ENCODE data around the gene SIGLEC15.
"Not testable (repeated sequence)": the region's sequence is repeated elsewhere in the genome, so short reads cannot be mapped to it uniquely, and the experiment has no call there.

Gene SIGLEC15

GRCh38 chr18:45825258-45826044 lies at the start of gene SIGLEC15:
TSS of gene SIGLEC15 (plus strand) at chr18:45825675. CDS start at chr18:45825729, 54 bp downstream.
- DNase-seq = no peak

DNA sequence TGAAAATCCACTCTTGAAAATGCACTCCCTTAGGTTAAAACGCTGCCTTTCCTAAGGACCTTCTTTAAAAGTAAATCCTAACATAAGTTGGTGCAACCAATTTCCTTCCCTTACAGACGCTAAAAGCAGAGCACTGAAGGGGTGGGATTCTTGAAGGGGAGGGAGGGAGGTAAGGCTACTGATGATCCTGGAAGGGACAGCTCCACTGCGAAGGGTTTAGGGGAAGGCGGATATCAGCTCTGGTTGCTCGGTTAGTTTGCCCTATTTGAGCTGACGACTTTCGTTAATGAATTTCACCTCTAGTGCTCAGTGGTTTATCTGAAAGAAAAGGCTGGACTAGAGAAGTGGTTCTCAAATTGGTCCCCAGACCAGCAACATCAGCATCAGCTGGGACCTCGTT lies 49.7 kb upstream of the SIGLEC15 start:
- DNase-seq = no peak

GRCh38 chr18:45777393-45777792 lies 48.1 kb upstream of the SIGLEC15 start:
- DNase-seq = peak; percentile 95

DNA sequence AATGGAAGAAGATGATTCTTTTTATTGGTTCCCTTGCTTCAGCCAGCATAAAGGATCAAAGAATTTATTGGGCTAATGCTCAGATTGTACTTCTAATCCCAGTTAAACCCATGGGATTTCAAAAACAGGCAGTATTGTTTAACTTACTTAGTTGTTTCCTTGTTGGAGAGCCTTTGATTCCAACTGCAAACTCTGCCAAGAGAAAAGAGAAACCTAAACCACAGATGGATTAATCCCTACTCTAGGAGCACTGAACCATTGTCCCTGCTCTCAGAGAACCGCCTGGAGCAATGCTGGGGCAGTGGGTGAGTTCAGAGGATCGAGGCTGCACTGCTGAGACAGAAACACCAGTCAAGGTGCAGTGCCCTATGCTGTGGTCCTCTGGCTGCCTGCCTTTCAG lies 44.9 kb upstream of the SIGLEC15 start:
- DNase-seq = peak; percentile 54

GRCh38 chr18:45782662-45783061 lies 42.8 kb upstream of the SIGLEC15 start:
- no peak for DNase-seq

- DNase-seq = peak; percentile 87
Observed at GRCh38 chr18:45783097-45784075, 42.1 kb upstream of the SIGLEC15 start.

DNA sequence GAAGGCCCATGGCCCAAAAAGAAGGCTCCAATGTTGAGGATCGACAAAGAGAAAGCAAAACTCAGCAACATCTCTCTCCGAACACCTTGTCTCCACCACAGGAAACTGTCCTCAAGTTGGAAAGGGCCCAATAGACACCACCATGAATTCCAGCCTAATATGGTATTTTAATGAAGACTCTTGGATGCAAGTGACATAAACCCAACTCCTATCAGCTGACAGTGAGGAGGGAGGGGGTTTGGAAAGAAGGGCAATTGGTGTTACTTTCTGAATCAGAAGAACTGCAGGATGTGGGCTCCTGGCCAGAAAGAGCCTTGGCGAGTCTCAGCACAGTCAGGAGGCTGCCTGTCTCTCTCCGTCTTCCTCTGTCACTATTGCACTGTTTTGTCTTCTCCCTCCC lies 40.3 kb upstream of the SIGLEC15 start:
- DNase-seq = peak; percentile 74

- no peak for DNase-seq
Observed at GRCh38 chr18:45786941-45787340, 38.5 kb upstream of the SIGLEC15 start.

DNA sequence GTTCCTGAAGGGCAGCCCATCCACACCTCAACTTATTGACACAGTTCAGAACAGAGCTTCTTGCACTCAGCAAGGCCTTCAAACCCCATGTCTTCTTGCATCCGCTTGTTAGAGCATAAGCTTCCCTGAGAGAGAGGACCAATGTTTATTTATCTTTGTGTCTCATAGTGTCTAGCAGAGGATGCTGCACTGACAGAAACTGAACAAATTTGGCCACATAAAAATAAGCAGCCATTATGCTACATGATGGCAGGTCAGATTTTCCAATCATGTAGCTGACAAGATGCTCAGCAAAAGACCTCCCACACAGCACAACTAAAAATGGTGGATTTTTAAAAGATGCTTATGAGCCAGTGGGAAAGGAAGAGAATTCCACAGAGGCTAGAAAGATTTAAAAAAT lies 38.1 kb upstream of the SIGLEC15 start:
- no peak for DNase-seq

- DNase-seq = no peak
Observed at GRCh38 chr18:45788861-45789260, 36.6 kb upstream of the SIGLEC15 start.

- DNase-seq = peak; percentile 35
Observed at GRCh38 chr18:45792506-45793263, 32.8 kb upstream of the SIGLEC15 start.

DNA sequence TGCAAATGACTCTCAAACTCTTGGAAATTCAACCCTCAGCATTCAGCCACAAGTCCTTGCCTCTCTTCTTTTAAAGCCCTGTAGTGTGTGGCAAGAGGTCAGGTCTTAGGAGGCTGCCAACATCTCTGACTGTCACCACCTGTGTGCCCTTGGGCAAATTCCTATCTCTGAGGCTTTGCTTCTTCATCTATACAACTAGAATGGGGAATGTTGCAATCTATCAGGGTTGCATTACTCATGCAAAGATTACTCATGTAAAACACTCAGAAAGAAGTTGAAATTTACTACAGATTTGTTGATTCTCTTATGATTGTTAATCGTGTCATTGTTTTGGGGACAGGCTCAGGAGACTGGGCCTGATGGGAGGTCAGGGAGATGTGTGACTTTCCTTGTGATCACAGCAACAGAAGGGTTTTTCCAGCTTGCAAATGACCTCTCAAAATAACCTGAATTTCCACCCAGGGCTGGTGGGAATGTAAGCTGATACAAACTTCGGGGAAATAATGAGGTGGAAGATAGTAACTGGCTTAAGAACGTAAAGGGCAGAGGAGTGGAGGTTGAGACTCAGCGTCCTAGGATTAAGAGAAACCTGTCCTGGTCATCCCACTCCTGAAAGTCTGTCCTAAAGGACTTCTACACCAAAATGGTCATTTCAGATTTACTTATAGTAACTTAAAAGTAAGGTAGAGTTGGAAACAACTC lies 32.1 kb upstream of the SIGLEC15 start:
- peak; percentile 88 for DNase-seq

- DNase-seq = no peak
Observed at GRCh38 chr18:45801416-45802004, 24.0 kb upstream of the SIGLEC15 start.

DNA sequence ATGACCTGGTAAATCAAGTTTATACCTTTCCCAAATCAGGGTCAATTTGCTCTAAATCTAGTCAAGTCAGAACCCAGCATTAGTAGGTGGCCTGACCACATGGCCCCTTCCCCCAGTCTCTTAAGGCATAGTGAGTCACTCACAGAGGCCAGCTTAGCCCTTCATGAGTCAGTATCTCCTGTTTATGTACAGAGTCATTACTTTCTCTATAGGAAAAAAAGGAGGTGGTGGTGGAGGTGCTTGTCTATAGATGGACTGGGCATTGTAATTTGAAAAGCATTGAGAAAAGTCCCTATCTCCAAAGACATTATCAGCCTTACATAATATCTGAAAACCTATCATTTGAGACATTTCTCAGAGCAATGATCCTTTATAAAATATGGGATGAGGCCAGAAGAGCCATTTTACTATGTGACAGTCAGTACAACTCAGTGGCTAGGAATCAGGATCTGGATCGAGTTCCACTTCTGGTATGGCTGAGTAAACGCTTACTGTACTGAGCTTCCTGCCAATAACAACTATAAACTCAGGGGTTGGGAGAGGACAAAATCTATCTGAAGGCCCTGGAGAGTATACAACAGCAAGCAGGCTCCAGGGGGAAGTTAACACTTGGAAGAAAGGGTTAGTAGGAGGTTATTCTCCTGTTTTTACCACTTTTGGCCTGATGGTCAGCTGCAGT lies 22.5 kb upstream of the SIGLEC15 start:
- peak; percentile 98 for DNase-seq

DNA sequence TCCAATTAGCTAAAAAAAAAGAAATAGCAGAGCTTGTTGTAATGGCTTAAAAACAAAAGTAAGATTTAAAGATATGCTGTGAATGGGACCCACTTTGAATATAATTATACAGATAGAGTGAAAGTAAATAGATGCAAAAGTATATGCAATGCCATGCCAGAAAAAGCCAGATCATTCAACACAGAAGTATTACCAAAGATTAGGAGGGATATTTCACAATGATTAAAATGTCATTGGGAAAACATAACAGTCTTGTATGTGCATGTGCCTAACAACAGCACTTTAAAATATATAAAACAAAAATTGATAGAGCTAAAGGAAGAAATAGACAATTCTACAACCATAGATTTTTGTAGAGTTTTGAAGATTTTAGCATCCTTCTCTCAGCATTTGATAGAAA lies 19.9 kb upstream of the SIGLEC15 start:
- no peak for DNase-seq

DNA sequence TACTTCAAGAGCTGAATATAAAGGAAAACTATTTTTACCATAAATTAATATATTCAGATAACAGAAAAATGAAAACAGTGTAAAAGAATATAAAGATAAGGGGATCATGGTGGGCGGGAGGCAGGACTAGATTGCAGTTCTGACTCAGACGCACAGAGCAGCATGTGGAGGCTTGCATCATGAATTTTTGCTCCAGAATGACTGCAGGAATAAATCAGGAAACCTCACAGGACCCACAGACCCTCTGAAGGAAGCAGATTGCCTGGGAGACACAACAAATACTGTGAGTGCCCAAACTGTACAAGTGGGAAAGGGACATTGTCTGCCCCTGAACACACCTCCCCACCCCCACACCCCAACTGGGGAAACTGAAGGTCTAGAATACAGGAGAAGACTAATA lies 19.2 kb upstream of the SIGLEC15 start:
- peak; percentile 81 for DNase-seq

DNA sequence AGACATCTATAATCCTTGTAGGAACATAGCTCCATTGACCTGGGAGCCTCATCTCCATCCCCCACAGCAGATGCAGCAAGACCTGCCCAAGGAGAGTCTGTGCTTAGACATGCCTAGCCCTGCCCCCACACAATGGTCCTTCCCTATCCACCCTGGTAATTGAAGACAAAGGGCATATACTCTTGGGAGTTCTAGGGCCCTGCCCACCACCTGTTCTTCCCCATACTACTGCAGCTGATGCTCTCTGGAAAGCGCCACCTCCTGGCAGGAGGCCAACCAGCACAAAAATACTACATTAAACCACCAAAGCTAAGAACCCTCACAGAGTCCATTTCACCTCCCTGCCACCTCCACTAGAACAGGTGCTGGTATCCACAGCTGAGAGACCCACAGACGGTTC lies 18.3 kb upstream of the SIGLEC15 start:
- DNase-seq = not testable (repeated sequence)

DNA sequence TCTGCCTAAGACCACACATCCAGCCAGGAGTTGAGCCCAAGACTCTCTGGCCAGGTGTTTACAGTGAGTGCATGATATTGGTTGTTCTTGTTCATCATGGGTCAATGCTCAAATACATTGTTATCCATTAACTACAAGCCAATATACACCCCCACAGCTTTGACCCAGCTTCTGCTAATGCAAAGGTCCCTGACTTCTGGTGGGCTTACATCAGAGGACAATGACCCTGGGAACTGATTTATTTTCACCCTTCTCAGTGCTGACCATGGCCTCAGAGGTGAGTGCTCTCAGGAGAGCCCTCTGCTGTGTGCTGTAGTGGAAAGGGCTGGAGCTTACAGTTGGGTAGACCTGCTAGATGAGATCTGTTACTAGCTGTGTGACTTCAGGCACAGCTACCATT lies 10.7 kb upstream of the SIGLEC15 start:
- DNase-seq = not testable (repeated sequence)

- no peak for DNase-seq
Observed at GRCh38 chr18:45817543-45817942, 7.9 kb upstream of the SIGLEC15 start.

- DNase-seq = not testable (repeated sequence)
Observed at GRCh38 chr18:45818765-45819164, 6.7 kb upstream of the SIGLEC15 start.

GRCh38 chr18:45820106-45820745 lies 5.2 kb upstream of the SIGLEC15 start:
- no peak for DNase-seq

All from fibroblast of upper back skin (primary cell).